ENCODE data around the gene CYSLTR2. TPM values are rescaled to one million over a fixed set of nuclear protein-coding genes. Genes with fewer than 3 reads are reported as not detected.

The CYSLTR2 gene
- total RNA-seq, 1 experiment from 2014 or later, result not detected

DNA sequence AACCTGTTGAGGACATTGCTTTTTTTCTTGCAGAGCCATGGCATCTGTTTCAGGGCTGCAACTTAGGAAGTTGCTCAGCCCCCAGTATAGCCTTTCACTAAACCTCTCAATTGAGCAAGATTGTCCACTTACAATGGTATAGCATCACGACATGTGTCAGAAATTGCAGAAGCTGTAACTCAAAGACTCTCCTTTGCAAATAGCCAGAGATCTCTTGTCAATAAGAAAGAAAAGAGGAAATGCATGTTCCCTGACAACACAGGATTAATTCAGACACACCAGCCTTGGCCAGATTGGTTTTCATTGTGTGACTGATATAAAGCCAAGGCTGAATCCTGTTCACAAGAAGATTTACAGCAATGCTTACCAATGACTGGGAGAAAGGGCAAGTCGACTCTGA lies 38.7 kb upstream of the CYSLTR2 start:
- POLR2A ChIA-PET, result interaction anchor here (0.6 kb wide), 1 partner anchor 35 kb away, joined by 3 read pairs; no protein-coding TSS in a partner anchor
- no peak for TF ChIP-seq GABPB1 (CRISPR knock-in tag; IDR thresholded peaks at IDR 0.05)
- H3K4me3 Mint-ChIP-seq, result no peak overlapping the region
- DNase-seq (ENCODE audit: low spot score) (no peak), ATAC-seq (no peak)
- H3K27ac Mint-ChIP-seq, result no peak overlapping the region
- peaks cover 34% of the 10 kb centered on the region for H3K36me3 Mint-ChIP-seq
- CTCF ChIA-PET, result no interaction called here
- H3K9me3 Mint-ChIP-seq, result peaks cover 63% of the 10 kb centered on the region
- no peaks in the 10 kb centered on the region; the same call in 1 of the 2 replicates for H3K27me3 Mint-ChIP-seq (ENCODE audit: low read depth)
- no peaks in the 10 kb centered on the region for H3K4me1 Mint-ChIP-seq

DNA sequence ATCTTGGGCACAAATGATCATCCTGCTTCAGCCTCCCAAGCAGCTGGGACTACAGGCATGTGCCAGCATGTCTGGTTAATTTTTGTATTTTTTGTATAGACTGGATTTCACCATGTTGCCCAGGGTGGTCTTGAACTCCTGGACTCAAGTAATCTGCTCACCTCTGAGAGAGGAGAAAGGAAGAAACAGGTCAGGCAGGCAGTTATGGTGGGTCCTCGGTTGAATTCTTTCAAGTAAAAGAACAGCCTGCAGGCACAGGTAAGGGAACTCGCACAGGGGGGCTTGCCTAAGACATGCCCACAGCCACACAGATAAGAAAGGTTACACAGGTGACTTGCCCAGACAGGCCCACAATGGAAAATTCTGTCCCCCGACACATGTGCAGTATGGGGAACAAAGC lies 34.8 kb upstream of the CYSLTR2 start:
- Mint-ChIP-seq H3K36me3 (peaks cover 41% of the 10 kb centered on the region), H3K4me1 (no peaks in the 10 kb centered on the region), H3K27ac (no peak overlapping the region), H3K4me3 (no peak overlapping the region), H3K27me3 (ENCODE audit: low read depth) (peaks cover 3% of the 10 kb centered on the region), H3K9me3 (peaks cover 64% of the 10 kb centered on the region)
- ATAC-seq (no peak), DNase-seq (ENCODE audit: low spot score) (no peak)
- TF ChIP-seq, protein P1, sequence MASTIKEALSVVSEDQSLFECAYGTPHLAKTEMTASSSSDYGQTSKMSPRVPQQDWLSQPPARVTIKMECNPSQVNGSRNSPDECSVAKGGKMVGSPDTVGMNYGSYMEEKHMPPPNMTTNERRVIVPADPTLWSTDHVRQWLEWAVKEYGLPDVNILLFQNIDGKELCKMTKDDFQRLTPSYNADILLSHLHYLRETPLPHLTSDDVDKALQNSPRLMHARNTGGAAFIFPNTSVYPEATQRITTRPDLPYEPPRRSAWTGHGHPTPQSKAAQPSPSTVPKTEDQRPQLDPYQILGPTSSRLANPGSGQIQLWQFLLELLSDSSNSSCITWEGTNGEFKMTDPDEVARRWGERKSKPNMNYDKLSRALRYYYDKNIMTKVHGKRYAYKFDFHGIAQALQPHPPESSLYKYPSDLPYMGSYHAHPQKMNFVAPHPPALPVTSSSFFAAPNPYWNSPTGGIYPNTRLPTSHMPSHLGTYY (CRISPR knock-in tag; IDR thresholded peaks at IDR 0.05), result no peak
- TF ChIP-seq MAX (CRISPR knock-in tag; IDR thresholded peaks at IDR 0.05) (no peak), NR1H2 (CRISPR knock-in tag; IDR thresholded peaks at IDR 0.05) (no peak), KAT7 (CRISPR knock-in tag; IDR thresholded peaks at IDR 0.05; ENCODE audit: borderline replicate concordance) (no peak), HMGA2 (CRISPR knock-in tag; IDR thresholded peaks at IDR 0.05) (no peak), NR2C2 (CRISPR knock-in tag; IDR thresholded peaks at IDR 0.05) (no peak), AR (CRISPR knock-in tag; IDR thresholded peaks at IDR 0.05) (no peak), SP1 (CRISPR knock-in tag; conservative IDR thresholded peaks at IDR 0.05) (no peak), SMAD3 (CRISPR knock-in tag; IDR thresholded peaks at IDR 0.05; ENCODE audit: borderline replicate concordance) (no peak), TP53 (CRISPR knock-in tag; IDR thresholded peaks at IDR 0.05) (no peak), ZNF396 (CRISPR knock-in tag; IDR thresholded peaks at IDR 0.05; ENCODE audit: borderline replicate concordance) (no peak), FOXK1 (CRISPR knock-in tag; IDR thresholded peaks at IDR 0.05) (no peak), CREM (CRISPR knock-in tag; IDR thresholded peaks at IDR 0.05) (no peak)
- TF ChIP-seq, protein P2, sequence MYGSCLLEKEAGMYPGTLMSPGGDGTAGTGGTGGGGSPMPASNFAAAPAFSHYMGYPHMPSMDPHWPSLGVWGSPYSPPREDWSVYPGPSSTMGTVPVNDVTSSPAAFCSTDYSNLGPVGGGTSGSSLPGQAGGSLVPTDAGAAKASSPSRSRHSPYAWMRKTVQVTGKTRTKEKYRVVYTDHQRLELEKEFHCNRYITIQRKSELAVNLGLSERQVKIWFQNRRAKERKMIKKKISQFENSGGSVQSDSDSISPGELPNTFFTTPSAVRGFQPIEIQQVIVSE (CRISPR knock-in tag; IDR thresholded peaks at IDR 0.05; ENCODE audit: borderline replicate concordance), result no peak
- TF ChIP-seq, protein P3, sequence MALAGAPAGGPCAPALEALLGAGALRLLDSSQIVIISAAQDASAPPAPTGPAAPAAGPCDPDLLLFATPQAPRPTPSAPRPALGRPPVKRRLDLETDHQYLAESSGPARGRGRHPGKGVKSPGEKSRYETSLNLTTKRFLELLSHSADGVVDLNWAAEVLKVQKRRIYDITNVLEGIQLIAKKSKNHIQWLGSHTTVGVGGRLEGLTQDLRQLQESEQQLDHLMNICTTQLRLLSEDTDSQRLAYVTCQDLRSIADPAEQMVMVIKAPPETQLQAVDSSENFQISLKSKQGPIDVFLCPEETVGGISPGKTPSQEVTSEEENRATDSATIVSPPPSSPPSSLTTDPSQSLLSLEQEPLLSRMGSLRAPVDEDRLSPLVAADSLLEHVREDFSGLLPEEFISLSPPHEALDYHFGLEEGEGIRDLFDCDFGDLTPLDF (CRISPR knock-in tag; IDR thresholded peaks at IDR 0.05), result no peak
- ChIA-PET CTCF (no interaction called here), POLR2A (no interaction called here)

GRCh38 chr13:48621056-48621455 lies 32.7 kb upstream of the CYSLTR2 start:
- ATAC-seq (no peak), DNase-seq (ENCODE audit: low spot score) (no peak)
- H3K27ac Mint-ChIP-seq, result no peak overlapping the region
- H3K36me3 Mint-ChIP-seq, result peaks cover 33% of the 10 kb centered on the region
- POLR2A ChIA-PET, result no interaction called here
- peaks cover 47% of the 10 kb centered on the region for H3K9me3 Mint-ChIP-seq
- H3K27me3 Mint-ChIP-seq (ENCODE audit: low read depth), result peaks cover 3% of the 10 kb centered on the region; the same call in 1 of the 2 replicates
- CTCF ChIA-PET, result no interaction called here
- no peaks in the 10 kb centered on the region for H3K4me1 Mint-ChIP-seq
- H3K4me3 Mint-ChIP-seq, result no peak overlapping the region
- TF ChIP-seq USF2 (CRISPR knock-in tag; IDR thresholded peaks at IDR 0.05), result no peak
- no peak for TF ChIP-seq SOX15 (CRISPR knock-in tag; IDR thresholded peaks at IDR 0.05)
- no peak for TF ChIP-seq GABPB1 (CRISPR knock-in tag; IDR thresholded peaks at IDR 0.05)
- TF ChIP-seq IRF2 (CRISPR knock-in tag; IDR thresholded peaks at IDR 0.05; ENCODE audit: borderline replicate concordance, low read depth), result no peak
- no peak for TF ChIP-seq ZNF232 (CRISPR knock-in tag; IDR thresholded peaks at IDR 0.05)
- TF ChIP-seq, protein P4, sequence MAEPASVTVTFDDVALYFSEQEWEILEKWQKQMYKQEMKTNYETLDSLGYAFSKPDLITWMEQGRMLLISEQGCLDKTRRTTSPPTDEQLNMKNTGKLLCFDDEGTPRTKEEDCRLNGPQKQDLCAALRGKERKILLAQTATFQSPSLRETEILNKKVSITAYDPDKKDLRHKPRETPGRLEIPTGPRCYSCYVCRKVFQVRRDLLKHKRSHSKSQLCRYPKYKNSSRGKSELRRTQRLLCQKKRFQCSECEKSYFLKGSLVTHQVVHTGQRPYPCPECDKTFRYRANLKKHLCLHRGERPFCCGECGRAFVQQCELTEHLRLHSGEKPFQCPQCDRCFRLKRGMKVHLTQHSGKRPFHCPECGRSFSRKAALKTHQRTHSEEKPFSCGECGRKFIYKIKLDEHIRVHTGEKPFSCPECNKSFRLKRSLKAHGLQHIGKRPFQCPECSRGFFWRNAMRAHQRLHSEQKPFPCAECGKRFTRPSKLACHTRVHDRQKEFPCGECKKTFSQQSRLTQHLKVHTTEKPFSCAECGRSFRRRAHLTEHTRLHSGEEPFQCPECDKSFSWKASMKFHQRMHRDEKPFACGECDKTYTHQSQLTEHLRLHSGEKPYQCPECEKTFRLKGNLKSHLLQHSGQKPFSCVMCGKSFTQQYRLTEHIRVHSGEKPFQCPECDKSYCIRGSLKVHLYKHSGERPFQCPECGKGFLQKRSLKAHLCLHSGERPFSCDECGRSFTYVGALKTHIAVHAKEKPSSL (CRISPR knock-in tag; conservative IDR thresholded peaks at IDR 0.05), result no peak
- TF ChIP-seq NFYB (CRISPR knock-in tag; conservative IDR thresholded peaks at IDR 0.05; ENCODE audit: low read depth), result no peak
- TF ChIP-seq ZNF416 (CRISPR knock-in tag; IDR thresholded peaks at IDR 0.05), result no peak

Data from WTC11 (cell line).